Measurements from ENCODE around the gene PSG1.
"Not testable (repeated sequence)": the region's sequence is repeated elsewhere in the genome, so short reads cannot be mapped to it uniquely, and the experiment has no call there.

The PSG1 gene

GRCh38 chr19:42879613-42880012, at the start of gene PSG1:
Gene PSG1, minus strand, starts transcription at chr19:42879713. Its CDS starts 132 bp downstream, at chr19:42879581.
- no peak for DNase-seq (ENCODE audit: low read depth in 2 of 2)

GRCh38 chr19:42928896-42929295, 49.4 kb upstream of the PSG1 start:
- DNase-seq (ENCODE audit: low read depth in 2 of 2): no peak

- DNase-seq (ENCODE audit: low read depth in 2 of 2): no peak
These were observed 47.3 kb upstream of the PSG1 start for GRCh38 chr19:42926781-42927180.

- DNase-seq (ENCODE audit: low read depth in 2 of 2): not testable (repeated sequence)
These were observed 43.6 kb upstream of the PSG1 start for GRCh38 chr19:42923106-42923505.

GRCh38 chr19:42920971-42921370, 41.5 kb upstream of the PSG1 start:
- not testable (repeated sequence) for DNase-seq (ENCODE audit: low read depth in 2 of 2)

GRCh38 chr19:42919757-42920079, 40.2 kb upstream of the PSG1 start:
- no peak for DNase-seq (ENCODE audit: low read depth in 2 of 2)

GRCh38 chr19:42919070-42919756, 39.7 kb upstream of the PSG1 start:
- not testable (repeated sequence) for DNase-seq (ENCODE audit: low read depth in 2 of 2)

GRCh38 chr19:42918377-42919069, 39.0 kb upstream of the PSG1 start:
- not testable (repeated sequence) for DNase-seq (ENCODE audit: low read depth in 2 of 2)

GRCh38 chr19:42917634-42918033, 38.1 kb upstream of the PSG1 start, which contains the start of gene PSG6:
Gene PSG6, minus strand, starts transcription at chr19:42917894. Its CDS starts 102 bp downstream, at chr19:42917792.
- DNase-seq (ENCODE audit: low read depth in 2 of 2): not testable (repeated sequence)

- DNase-seq (ENCODE audit: low read depth in 2 of 2): not testable (repeated sequence)
These were observed 37.4 kb upstream of the PSG1 start for GRCh38 chr19:42916931-42917330.

- not testable (repeated sequence) for DNase-seq (ENCODE audit: low read depth in 2 of 2)
These were observed 34.0 kb upstream of the PSG1 start for GRCh38 chr19:42913516-42913915.

GRCh38 chr19:42912941-42913340, 33.4 kb upstream of the PSG1 start:
- not testable (repeated sequence) for DNase-seq (ENCODE audit: low read depth in 2 of 2)

GRCh38 chr19:42911731-42912130, 32.2 kb upstream of the PSG1 start:
- not testable (repeated sequence) for DNase-seq (ENCODE audit: low read depth in 2 of 2)

GRCh38 chr19:42906162-42906561, 26.6 kb upstream of the PSG1 start:
- not testable (repeated sequence) for DNase-seq (ENCODE audit: low read depth in 2 of 2)

GRCh38 chr19:42900561-42900960, 21.0 kb upstream of the PSG1 start:
- DNase-seq (ENCODE audit: low read depth in 2 of 2): not testable (repeated sequence)

GRCh38 chr19:42899674-42900073, 20.2 kb upstream of the PSG1 start:
- DNase-seq (ENCODE audit: low read depth in 2 of 2): not testable (repeated sequence)

- DNase-seq (ENCODE audit: low read depth in 2 of 2): not testable (repeated sequence)
These were observed 19.6 kb upstream of the PSG1 start for GRCh38 chr19:42899110-42899509.

- not testable (repeated sequence) for DNase-seq (ENCODE audit: low read depth in 2 of 2)
These were observed 19.1 kb upstream of the PSG1 start for GRCh38 chr19:42898656-42899055.

- not testable (repeated sequence) for DNase-seq (ENCODE audit: low read depth in 2 of 2)
These were observed 18.2 kb upstream of the PSG1 start for GRCh38 chr19:42897729-42898128.

GRCh38 chr19:42890446-42890845, 10.9 kb upstream of the PSG1 start:
- not testable (repeated sequence) for DNase-seq (ENCODE audit: low read depth in 2 of 2)

- not testable (repeated sequence) for DNase-seq (ENCODE audit: low read depth in 2 of 2)
These were observed 8.4 kb upstream of the PSG1 start for GRCh38 chr19:42887876-42888445.

GRCh38 chr19:42882730-42883129, 3.2 kb upstream of the PSG1 start:
- not testable (repeated sequence) for DNase-seq (ENCODE audit: low read depth in 2 of 2)

GRCh38 chr19:42882010-42882409, 2.5 kb upstream of the PSG1 start:
- DNase-seq (ENCODE audit: low read depth in 2 of 2): not testable (repeated sequence)

Measured in stimulated activated CD4-positive, alpha-beta T cell treated with anti-CD3 and anti-CD28 coated beads, Interleukin-1b, Interleukin-23, amount 100 ng/mL, for 1 hour (primary cell).